Amniotic epithelial cell (primary cell): ENCODE data around the gene MSI2.

Source experiments
- DNase-seq: peaks from one replicate; pipeline ENCODE4 v3.0.0-alpha.2; 2010; ENCODE audit warnings: low read depth

MSI2 gene

DNA sequence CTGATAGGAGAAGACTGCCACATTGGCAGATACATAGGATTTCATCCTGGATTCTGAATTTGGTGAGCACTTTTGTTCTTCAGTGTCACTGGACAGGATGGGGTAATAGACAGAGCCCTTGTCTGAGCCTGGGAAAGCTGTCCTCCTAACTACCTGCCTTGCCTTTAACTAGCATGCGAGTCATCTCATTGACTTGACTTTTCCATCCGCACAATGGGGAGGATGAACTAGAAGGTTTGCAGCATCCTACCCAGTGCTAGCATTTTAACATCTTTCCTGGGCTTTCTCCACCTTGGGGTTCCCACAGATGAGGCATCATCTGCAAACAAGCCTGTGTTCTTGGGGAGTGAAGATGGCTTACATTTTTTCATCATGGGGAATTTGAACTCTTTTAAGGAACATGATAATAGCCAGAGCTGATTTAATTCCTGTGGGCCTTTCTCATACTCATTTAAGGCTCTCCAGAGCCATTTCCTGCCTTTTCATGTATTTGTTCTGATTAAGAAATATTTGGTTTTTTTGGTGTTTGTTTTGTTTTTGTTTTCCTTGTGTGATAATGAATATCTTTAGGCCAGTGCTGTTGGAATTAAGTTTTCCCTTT is 139.5 kb downstream of the MSI2 start:
- DNase-seq, result peak; percentile 73

GRCh38 chr17:57396511-57396921 is 140.2 kb downstream of the MSI2 start:
- DNase-seq, result no peak

DNA sequence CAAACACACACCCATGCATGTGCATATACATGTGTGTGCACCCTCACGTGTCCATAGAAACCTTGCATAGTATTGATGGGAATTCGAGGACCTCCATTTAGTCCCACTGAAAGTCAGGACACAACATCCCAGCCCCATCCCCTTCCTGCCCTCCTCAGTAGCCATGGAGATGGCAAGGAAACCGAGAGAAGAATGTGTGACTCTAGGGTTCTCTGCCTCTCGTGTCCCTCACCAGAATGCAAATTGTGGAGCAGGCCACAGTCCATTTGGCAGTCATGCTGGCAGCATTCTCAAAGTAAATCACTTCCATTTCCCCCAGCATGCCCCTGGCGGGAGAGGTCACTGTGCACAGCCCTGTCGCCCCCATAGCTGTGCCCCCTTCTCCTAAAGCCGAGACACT is 141.1 kb downstream of the MSI2 start:
- DNase-seq, result no peak

GRCh38 chr17:57399690-57400089 is 143.4 kb downstream of the MSI2 start:
- no peak for DNase-seq

GRCh38 chr17:57400648-57401047 is 144.3 kb downstream of the MSI2 start:
- DNase-seq, result peak; percentile 55

GRCh38 chr17:57401556-57402488 is 145.5 kb downstream of the MSI2 start:
- DNase-seq, result no peak

DNA sequence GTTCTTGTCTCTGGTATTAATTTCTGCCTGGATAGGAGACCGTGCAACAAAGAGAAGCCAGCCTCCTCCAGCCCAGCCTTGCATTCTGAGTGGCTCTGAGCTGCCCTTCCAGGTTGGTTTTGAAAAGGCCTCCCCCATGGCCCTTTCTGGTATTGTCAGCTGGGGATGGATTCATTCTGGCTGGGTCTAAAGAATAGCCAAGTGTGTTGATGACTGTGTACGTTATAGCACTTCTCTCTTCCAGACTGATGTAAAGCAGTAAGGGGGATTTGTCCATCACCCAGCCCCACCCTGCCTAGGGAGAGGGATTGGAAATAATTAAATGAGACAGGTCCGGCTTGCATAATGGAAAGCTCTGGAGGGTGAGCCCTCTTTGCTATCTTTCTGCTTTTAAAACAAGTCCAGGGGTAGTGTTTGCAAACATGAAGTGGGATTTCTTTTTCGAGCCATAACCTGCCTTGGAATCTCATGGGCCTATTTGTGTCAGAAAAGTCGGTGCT is 146.4 kb downstream of the MSI2 start:
- no peak for DNase-seq

GRCh38 chr17:57403236-57403635 is 146.9 kb downstream of the MSI2 start:
- no peak for DNase-seq

- DNase-seq, result no peak
These were observed 147.8 kb downstream of the MSI2 start for GRCh38 chr17:57404073-57404472.

- DNase-seq, result no peak
These were observed 148.6 kb downstream of the MSI2 start for GRCh38 chr17:57404795-57405490.

- no peak for DNase-seq
These were observed 149.3 kb downstream of the MSI2 start for GRCh38 chr17:57405491-57406072.

GRCh38 chr17:57406131-57406980 is 150.0 kb downstream of the MSI2 start:
- DNase-seq, result peak; percentile 32

- DNase-seq, result no peak
These were observed 150.6 kb downstream of the MSI2 start for GRCh38 chr17:57406981-57407286.

DNA sequence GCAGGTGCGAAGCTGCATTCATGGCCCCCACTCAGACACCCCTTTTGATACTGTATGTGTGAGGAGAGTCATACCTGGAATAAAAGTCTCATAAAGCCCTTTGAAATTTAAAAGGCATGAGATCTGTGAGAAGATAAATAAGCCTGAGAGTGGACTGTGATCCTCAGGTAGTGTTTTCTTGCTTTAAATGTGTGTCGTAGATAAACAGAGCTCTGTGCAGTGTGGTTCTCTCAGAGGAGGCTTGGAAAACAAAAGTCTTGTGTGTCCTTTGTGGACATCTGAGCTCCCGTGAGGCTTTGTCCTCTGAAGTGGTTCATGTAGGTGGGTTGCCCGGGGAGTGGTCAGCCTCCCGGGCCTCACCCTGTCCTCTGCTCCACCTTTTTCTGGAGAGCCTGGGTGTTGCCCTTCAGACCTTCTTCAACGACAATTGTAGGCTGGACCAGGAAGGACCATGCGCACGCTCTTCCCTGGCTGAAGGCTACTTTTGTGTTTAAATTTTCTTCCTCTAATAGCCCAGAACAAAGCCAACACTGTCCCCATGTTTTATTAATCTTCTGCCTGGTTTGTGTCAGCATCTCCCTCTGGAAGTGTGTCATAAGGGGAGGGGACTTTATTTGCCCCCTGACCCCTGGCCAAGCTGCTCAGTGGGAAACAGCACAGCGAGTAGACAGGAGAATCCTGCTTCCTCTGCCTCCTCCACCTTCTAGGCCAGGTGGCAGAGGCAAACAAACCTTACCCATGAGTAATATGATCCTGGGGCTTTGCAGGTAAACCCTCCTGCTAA is 151.2 kb downstream of the MSI2 start:
- no peak for DNase-seq

GRCh38 chr17:57408071-57408811 is 151.9 kb downstream of the MSI2 start:
- no peak for DNase-seq

DNA sequence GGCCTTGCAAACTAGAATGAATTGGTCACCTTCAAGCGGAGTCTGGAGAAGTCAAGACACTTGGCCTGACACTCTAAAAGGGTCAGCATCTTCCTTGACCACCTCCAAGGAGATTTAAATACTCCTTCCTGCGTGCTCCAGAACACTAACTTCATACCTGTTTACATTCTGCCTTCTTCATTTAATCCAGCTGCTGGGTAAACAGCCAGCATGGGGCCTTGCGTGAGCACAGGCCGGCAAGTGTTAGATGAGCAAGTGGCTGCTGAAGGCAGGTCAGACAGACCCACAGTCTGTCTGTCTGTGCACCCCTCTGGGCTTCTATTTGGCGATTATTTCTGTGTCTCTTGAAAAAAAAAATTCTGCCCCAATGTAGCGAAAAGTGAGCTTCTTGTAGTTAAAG is 153.8 kb downstream of the MSI2 start:
- DNase-seq, result no peak

- no peak for DNase-seq
These were observed 156.3 kb downstream of the MSI2 start for GRCh38 chr17:57412520-57413096.

GRCh38 chr17:57413848-57414651 is 157.7 kb downstream of the MSI2 start:
- no peak for DNase-seq

DNA sequence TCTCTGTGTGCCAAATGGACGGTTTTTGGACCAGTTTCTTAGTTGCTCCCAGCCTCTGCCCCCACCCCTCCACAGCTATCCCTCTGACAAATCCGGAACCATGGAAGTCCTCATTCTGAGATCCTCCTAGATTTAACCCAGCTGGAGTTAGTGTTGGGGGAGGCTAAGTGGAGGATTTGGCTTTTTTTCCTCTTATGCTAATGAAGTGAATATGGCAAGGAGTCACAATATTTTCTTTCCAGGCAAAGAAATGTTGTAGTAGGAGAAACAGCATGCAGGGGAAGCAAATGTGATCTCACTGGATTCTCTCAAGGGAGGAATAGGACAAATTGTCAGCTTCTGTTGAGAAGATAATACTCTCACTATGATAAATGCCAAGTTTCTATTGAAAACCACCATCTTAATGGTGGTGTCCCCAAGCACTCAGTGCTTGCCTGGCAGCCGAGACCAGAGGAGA is 159.5 kb downstream of the MSI2 start:
- DNase-seq, result no peak
